Activated CD4-positive, alpha-beta T cell treated with anti-CD3 and anti-CD28 coated beads, Interleukin-2, amount 50 U/mL, for 24 hours (primary cell): ENCODE measurements around the gene KCTD3.

Experiments used
- DNase-seq, 2 donors: peaks; one replicate each; pipeline ENCODE4 v3.0.0-alpha.2; 2020; ENCODE audit warnings: low read depth in 1 of 2, low spot score in 1 of 2

Gene KCTD3

DNA sequence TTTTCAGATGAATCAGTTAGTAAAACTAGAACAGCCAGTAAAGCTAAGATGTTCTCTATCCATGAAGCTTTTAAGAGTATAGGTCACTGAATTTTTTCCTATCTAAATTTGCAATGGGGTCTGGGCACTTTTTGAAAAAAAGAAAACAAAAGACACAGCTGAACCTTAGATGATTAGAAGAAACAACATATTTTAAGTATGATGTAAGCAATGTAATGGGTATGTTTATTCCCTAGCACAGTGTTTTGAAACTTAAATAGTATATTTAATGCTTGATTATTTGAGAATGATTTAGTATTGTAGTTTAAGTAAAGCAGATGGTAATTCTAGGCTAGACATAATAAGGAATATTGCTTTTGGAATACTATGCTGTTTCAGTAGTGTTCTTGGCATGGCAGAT, 36.2 kb downstream of the KCTD3 start:
- no peak for DNase-seq

DNA sequence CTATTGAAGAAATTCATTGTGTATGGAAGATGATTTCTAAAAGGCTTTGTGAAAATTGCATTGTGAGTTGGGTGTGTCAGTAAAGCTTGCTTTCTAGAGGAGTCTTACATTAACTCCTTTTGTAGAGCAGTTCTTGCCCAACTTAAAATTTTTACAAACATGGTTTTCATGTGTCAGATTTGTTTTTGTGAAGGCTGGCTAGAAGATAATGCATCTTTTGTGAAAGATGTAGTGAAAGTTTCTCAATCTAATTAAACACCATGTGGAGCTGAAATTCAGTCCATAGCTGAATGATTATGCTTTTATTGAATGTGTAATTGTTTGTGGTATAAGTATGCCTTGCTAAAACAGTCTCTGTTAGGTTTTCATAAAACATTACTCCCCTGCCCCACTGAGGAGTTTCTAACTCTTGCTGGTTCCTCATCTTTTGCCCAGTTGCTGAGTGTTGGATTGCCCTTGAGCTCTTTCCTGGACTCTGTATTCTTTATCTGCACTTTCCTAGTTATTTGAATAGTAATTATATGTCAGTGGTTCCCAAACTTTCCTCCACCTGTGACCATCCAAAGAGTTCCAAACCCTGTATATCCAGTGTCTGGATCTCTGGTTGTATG, 38.0 kb downstream of the KCTD3 start:
- DNase-seq = no peak

DNA sequence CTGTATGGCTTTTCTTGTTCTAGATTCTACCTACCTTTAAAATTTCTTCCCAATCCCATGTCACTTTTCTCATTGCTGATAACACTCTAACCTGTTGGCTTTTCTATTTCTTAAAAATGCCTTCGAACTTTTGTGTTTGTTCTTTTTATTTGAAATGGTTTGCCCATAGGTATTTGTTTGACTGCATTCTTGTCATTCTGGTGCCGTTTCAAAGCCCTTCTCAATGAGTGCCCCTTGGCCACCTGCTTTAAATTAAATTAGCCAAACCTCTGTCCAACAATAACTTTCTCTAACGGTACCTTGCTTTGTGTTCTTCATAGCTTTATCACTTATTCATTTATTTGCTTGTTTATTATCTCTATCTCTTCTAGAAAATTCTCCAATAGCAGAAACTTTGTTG, 38.9 kb downstream of the KCTD3 start:
- DNase-seq = no peak

DNA sequence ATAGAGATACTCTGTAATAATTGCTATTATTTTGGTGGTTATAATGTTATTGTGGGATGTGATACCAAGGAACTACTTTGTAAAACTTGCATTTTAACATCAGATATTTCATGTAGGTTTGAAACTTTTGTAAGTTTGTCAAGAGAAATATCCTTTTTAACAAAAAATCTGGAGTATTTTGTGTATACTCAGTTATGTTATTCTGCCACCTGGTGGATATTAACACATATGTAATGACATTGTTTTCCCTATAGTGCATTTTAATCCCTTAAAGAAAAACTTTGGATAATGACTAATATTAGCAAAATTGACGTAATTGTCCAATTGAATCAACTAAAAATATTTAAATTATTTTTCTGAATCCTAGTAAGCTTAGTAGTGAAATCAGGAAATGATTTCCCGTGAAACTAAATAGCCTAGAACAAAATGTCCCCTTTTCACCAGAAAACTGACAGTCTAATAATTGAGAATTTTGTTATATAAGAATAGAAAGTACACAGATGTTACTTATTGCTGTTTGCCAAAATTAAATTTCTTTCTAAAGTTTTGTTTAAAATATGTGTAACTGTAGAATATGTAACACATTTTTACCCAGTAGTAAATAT, 39.6 kb downstream of the KCTD3 start:
- no peak for DNase-seq

DNA sequence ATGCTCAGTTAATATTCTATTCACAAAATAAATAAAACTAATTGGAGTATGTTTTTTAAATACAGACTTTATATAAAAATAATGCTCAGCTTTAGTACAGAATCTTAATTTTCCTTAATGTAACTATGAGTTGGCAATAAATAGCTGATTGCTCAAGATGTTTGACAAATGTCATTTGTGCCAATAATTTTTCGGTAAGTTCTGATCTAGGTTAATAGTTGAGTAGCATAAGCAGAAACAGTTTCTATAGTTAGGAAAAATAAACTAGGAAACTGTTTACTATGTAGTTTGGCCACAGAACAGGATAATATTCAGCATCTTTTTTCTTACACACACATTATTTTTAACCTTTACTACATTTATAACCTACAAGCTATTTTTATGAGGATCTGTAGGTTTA, 40.3 kb downstream of the KCTD3 start:
- no peak for DNase-seq

DNA sequence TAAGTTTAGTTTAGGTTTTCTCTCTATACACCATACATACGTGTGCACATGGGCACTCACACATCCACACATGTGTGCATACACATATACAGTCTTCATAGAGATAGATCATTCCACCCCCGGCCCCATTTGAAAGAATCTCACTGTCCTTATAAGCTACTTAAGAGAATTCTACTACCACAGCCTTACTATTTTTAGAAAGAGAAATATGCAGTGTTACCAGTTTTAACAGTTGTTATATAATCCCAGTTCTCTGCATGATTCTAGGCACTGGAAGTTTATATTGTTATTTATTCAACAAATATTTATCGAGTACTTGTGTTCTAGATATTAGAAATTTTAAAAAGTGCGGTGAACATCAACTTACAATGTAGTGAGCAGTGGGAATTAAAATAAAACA, 41.5 kb downstream of the KCTD3 start:
- DNase-seq = no peak

DNA sequence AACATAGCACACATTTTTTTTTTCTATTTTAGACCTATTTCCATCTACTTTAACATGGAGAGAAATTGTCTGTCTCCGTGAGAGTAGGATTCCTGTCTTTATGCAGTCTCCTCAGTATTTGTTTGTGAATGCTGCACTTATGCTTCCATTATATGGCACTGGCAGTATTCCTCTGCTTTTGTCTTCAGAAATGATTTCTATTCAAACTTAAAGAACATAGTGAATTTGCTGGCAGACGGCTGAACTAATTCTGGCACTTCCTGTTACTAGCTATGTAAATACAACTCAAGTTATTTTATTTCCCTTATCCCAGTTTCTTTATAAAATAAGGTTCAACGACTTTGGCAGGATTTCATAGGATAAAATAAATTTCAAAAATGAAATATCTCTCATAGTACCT, 45.3 kb downstream of the KCTD3 start:
- no peak for DNase-seq

DNA sequence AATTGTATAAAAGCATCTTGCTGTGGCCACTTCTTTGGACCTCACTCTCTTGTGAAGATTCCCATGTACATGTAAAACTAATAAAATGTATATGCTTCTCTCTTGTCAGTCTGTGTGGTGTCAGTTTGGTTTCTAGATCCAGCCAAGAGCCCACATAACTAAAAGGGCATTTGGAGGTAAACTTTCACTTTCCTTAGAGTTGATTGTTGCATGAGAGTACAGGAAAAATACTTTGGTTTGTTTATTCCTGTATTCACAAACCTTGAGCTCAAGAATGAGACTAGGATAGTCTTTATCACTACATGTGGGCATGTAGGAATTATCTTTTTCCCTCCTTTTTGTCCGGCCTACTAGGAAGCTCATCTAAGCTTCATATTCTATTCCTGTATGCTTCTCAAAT, 50.9 kb downstream of the KCTD3 start:
- no peak for DNase-seq

DNA sequence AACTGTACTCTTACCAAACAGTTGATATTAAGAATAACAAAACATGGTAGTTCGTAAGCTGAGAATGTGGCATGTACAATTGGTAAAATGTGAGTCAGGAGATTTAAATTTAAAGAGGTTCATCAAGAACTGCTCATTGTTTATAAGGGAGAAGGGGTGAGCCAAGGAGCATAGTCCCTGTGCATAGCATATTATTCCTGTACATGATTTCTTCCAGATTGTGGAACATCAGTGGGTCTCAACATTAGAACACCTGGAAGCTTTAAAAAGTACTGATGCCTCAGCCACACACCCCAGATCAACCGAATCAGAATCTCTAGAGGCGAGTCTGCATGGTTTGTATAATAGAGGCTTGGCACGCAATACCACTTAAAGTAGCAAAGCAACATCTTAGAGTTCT, 56.1 kb downstream of the KCTD3 start:
- DNase-seq = no peak

DNA sequence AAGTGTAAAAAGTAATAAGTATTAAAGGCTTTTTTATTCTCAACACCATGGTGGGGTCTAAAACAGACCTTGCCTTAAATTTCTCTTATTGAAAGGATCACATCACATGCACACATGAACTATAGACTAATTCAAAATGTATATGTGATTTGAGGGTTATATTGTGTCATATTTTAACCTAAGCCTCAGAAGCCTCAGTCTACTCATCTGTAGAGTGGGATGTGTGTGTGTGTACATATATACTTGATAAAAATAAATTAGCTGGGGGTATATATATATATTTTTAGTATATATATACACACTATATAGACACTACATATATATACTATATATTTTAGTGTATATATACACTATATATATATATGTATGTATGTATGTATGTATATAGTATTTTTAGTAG, 58.8 kb downstream of the KCTD3 start:
- no peak for DNase-seq

DNA sequence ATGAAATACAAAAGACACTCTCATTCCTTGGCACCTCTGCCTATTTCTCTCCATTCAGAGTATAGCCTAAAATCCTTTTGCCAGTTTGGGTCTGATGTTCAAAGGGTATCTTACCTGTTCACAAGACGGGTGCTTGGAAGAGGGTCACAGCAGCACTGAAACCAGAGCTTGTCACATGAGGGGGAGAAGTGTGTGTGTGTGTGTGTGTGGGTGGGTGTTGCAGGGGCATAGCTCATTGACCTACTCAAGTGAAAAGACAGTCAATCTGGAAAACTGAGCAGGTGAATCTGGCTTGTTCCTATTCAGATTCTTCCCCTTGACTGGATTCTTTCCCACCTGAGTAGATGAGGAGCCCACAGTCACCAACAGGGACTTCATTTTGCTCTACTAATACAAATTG, 63.9 kb downstream of the KCTD3 start:
- DNase-seq = no peak

DNA sequence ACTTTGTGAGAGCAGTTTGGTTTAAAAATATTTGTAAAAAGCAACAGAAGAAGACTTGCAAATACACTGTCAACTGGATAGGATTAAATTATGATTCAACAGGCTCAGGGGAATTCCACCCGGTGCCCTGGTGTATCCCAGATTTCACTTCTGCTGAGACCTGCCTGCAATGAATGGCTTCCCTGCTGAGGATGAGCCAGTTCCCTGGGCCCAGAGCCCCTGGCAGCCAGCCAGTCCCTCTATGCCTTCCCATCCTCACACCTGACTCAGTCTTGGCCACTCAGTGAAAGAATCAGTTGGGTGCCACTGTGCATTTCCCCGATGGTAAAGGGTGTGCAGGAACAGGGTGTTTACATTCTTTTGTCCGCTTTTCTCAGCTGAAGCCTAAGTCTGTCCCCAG, 64.4 kb downstream of the KCTD3 start:
- no peak for DNase-seq

DNA sequence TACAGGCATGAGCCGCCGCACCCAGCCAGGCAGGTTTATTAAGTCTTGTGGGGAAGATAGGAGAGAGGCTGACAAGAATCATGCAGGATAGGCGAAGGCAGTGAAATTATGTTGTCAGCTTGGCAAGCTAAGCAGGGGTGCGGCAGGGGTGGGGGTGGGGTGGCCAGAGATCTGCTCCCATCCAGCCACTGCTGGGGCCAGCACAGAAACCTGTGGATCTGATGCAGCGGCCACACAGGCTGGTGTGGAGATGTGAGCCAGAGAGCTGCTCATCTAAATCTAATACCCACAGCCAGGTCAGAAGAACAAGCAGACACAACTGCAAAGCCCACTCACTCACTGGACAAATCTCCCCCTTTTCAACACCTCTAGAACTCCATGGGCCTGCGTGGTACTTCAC, 68.7 kb downstream of the KCTD3 start:
- no peak for DNase-seq

DNA sequence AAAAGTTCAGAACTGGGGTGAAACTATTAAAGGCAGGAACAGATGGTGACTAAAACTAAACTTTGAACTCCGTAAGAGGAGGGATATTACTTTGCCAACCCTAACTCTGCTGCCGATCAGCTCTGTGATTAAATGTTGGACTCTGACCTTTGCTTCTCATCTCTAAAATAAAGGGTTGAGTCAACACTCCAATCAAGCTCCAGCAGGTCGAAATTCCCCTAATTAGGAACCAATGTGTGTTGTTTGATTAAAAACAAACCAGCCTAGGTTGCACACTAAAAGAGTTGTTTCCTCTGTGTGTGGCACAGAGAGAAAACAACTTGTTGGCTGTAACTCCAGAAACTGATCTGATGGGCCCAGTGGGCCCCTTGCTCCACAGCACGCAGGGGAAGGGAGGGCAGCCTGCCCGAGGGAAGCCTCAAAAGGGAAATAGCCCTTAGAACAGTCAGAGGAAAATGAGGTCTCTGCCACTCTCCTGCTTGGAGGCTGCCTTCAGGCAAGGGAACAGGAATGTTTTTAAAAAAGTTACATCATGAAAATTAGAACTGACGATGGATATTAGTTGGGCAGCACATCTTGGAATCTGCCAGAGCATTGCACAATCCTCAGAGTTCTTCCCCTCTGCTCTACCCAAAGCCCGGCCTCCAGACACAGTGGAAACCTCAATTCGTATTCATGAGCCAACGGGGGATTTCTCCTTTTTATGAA, 69.3 kb downstream of the KCTD3 start:
- no peak for DNase-seq

DNA sequence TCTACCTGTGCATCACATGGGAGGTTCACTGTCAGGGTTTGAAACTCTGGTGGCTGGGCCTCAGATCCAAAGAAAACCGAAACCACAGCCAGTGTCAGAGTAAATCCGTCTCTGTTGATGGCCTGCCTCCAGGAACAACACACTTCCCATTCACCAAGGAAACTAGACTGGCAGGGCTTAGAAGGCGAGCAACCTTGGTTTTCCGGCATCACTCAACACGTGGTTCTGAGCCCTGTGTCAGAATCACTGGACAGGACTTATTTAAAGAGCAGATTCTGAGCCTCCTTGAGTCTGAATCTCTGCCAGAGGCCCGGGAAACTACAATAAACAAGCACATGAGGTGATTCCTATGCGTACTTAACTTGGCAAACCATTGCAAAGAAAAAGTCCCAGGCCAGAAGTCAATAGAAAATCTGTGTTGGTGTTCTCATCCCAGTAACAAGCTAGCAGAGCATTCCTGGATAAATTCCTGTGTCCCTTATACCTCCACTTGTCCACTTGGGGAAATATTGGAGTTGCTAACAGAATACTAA, 70.0 kb downstream of the KCTD3 start:
- no peak for DNase-seq

DNA sequence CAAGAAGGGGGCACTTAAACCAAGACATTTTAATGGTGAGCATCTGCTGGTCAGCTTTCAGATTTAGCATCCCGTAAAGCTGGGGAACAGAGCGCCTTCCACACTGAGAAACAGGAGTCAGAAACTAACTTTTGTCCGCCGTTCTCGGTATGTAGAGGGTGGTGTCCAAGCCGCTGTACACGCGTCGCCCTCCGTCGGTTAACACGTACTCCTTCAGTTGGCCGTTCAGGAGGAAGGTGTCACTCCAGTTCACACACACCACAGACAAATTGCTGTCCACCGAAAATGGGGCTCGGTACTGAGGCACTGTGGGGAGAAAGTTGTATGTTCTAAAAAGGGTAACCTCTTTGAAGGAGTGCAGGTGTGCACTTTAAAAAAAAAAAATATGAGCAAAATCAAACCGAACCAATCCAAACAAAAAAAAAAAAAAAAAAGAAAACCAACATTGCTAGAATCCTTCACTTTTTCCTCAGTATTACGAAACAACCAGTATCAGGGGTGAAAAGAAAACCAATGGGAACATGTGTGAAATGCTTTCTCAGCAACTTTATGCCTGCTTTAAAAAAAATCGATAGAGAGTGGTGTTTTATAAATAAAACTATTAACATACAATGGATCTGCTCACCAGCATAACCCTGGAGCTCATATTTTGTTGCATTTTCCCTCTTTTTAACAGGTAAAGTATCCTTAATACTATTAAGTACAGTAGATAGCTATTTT, 73.5 kb downstream of the KCTD3 start:
- DNase-seq = no peak

DNA sequence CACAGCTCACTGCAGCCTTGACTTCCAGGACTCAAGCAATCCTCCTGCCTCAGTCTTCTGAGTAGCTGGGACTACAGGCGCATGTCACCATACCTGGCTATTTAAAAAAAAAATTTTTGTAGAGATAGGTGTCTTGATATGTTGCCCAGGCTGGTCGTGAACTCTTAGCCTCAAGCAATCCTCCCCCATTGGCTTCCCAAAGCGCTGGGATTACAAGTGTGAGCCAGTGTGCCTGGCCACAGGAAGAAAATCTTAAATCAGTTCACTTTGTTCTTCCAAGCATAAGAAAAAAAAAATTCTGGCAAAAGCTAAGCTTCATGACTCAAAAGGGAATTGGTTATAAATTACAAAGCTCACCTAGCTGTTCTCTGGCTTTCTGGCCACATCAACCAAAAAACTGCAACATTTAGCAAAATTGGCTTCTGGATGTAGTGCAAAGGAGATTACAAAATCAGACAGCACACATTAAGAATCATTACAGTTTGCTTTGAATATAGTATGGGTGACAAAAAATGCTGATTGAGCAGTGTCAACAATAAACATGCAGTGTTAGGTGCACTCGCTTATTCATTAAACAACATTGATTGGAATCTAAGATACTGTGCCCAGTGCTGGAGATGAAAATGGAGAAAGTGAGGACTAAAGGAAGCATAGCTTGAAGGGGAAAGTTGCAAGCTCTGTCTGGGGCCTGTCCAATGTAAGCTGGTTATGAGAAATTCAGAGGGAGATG, 76.7 kb downstream of the KCTD3 start:
- DNase-seq = no peak

DNA sequence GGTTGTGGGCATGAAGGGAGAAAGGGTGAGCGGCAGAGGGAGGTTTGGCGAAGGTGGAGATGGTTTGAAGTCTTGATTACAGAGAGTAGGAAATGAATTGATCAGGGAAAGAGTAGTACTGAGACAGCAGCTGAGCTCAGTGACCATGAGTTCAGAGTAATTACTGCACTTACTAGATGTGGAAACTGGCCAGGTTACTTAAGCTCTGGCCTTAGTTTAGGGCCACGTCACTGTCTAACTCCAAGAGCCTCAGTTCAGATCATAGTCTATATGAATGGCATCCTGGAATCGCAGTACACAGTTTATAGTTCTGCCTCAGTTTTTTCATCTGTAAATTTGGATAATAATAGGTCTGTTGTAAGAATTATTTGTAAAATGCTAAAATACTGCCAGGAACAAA, 78.1 kb downstream of the KCTD3 start:
- no peak for DNase-seq

DNA sequence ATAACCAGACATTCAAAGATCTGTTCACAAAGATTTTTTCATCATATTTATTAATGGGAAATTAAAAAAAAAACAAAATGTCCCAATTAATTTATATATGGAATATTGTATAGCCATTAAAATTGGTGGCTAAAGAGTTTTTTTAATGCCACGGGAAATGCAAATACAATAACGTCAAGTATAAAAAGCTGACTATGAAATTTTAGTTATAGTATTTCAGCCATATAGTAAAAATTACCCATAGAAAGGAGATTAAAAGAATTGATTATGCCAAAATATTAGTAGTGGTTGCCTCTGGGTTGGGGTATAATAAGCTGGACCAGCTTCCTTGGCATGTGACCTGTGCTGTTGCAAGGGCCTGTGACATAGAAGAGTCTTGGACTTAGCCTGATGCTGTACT, 78.8 kb downstream of the KCTD3 start:
- no peak for DNase-seq

DNA sequence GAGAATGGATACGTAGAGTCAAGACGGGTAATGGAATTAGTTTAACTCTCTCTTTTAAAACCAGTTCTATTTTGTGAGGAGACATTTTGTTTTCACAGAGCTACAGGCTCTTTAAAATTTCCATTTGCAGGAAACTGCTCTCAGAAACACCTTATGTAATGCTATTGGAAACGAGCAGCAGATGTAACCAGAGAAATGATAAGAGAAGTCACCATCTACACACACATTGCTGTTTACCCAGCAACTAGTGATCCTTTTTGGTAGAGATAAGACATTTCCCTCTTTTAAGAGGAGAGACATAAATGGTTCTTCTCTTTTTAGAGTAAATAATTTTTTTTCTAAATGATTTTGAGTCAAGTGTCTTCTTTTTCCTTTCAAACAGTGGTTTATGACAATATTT, 80.6 kb downstream of the KCTD3 start:
- DNase-seq = no peak

DNA sequence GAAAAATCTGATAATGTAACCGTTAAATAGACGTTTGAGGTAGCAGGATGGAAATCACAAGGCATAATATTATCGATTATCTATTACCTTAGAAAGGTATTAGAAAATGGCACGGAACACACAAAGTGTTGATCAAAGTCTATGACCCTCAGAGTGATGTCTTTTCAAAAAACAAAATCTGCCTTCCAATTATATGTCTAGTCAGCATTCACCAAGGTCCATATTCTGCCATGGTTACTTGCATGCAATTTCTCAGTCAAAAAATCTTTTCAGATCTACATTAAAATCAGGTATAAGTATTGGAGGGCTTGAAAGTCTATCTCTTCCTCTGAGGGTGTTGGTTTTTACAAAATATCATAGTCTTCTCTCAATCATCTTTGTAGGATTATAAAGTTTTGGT, 81.9 kb downstream of the KCTD3 start:
- DNase-seq = no peak
